ENCODE measurements around the gene CERS1. TPM values are rescaled to one million over a fixed set of nuclear protein-coding genes. Genes with fewer than 3 reads are reported as not detected.

Gene CERS1
- total RNA-seq, 1 experiment from 2014 or later: 2.7 TPM

DNA sequence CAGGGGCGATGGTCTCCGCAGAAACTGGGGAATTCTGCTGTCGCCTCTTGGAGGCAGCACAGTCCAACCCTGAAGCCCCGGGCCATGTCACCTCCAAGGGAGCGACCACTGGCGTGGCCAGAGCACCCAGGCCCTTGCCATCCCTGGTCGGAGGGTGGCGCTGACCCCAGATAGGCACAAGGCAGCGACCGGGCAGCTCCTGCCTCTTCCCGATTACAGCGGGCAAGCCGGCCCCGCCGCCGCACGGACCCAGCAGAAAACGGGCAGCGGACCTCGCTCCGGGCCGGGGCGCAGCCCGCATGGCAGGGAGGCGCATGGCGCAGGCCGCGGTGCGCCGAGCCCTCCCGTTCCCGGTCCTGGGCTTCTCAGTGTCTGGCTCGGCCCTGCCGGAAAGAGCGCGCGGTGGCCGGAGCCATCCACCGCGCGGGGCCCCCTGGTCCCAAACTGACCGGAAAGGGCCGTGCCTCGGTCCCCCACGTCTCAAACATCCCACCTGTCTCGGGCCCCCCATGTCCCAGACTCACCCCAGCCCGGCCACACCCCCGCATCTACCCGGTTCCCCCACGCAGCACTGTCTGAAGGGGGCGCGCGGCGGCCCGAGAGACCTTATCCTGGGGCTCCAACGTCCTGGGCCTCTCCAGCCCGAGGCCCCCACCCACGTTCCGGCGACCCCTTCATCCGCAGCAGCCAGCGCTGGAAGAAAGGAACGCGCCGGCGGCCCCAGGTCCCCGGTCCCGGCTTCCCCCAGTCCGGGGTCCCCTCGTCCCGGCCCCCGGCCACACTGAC lies 727 bp downstream of the CERS1 start:
- H3K4me3 ChIP-seq: peak overlapping the region; percentile 67
- H3K9me3 ChIP-seq (ENCODE audit: insufficient read depth, low read depth): no peaks in the 10 kb centered on the region
- H4K20me1 ChIP-seq (ENCODE audit: insufficient read depth): peaks cover 5% of the 10 kb centered on the region; the same call in 1 of the 2 replicates
- peak overlapping the region; percentile 92 for H3K4me2 ChIP-seq
- H3K9me2 ChIP-seq (ENCODE audit: insufficient read depth): no peaks in the 10 kb centered on the region
- H3K4me1 ChIP-seq (replicated peaks; ENCODE audit: insufficient read depth): no peaks in the 10 kb centered on the region
- peak; percentile 68 to 71 for DNase-seq
- no peaks in the 10 kb centered on the region for H3K79me2 ChIP-seq (ENCODE audit: low read depth)
- H3K27ac ChIP-seq: no peak overlapping the region
- intact Hi-C loops (cut with micrococcal nuclease; ENCODE audit: unreplicated experiment): loop anchor here (2.0 kb wide), 1 partner anchor 92 kb away; no protein-coding TSS in a partner anchor
- peak overlapping the region; percentile 93 for H2AFZ ChIP-seq
- TF ChIP-seq CTCF (conservative IDR thresholded peaks at IDR 0.05): peak; percentile 70
- TF ChIP-seq EZH2 (IDR thresholded peaks at IDR 0.05; ENCODE audit: low read depth): no peak
- peaks cover 6% of the 10 kb centered on the region; the same call in 1 of the 2 replicates for H3K36me3 ChIP-seq (ENCODE audit: low read depth)
- POLR2A ChIA-PET (ENCODE audit: unreplicated experiment): interaction anchor here (0.5 to 0.7 kb wide), 2 partner anchors 45 to 218 kb away, joined by 3 to 5 read pairs; no protein-coding TSS in a partner anchor
- H3K27me3 ChIP-seq (ENCODE audit: insufficient read depth, low read depth): no peaks in the 10 kb centered on the region
- CTCF ChIA-PET: interaction anchor here (0.6 kb wide), 2 partner anchors 15 to 252 kb away, joined by 7 to 10 read pairs; no protein-coding TSS in a partner anchor
- peaks cover 23% of the 10 kb centered on the region for H3F3A ChIP-seq (ENCODE audit: insufficient read depth, low read depth)
- no TSS peak for BruUV-seq (replicated peaks)

GRCh38 chr19:18894254-18895037 lies 1.5 kb downstream of the CERS1 start:
- BruUV-seq (replicated peaks): no TSS peak
- Histone ChIP-seq H3K4me3 (peak overlapping the region; percentile 67; the same call in 1 of the 2 replicates), H3K27me3 (ENCODE audit: insufficient read depth, low read depth) (no peaks in the 10 kb centered on the region), H3K9me3 (ENCODE audit: insufficient read depth, low read depth) (no peaks in the 10 kb centered on the region), H3K36me3 (ENCODE audit: low read depth) (peaks cover 4% of the 10 kb centered on the region; the same call in 1 of the 2 replicates), H4K20me1 (ENCODE audit: insufficient read depth) (peaks cover under 1% of the 10 kb centered on the region; the same call in 1 of the 2 replicates), H3F3A (ENCODE audit: insufficient read depth, low read depth) (peaks cover 23% of the 10 kb centered on the region), H3K9me2 (ENCODE audit: insufficient read depth) (no peaks in the 10 kb centered on the region), H3K4me1 (replicated peaks; ENCODE audit: insufficient read depth) (no peaks in the 10 kb centered on the region), H3K4me2 (peak overlapping the region; percentile 92), H2AFZ (peak overlapping the region; percentile 93; the same call in 1 of the 2 replicates), H3K27ac (no peak overlapping the region), H3K79me2 (ENCODE audit: low read depth) (no peaks in the 10 kb centered on the region)
- ChIA-PET POLR2A (ENCODE audit: unreplicated experiment) (interaction anchor here (0.5 kb wide), 1 partner anchor 217 kb away, joined by 5 read pairs; no protein-coding TSS in a partner anchor), CTCF (interaction anchor here (0.6 kb wide), 1 partner anchor 14 kb away, joined by 10 read pairs; no protein-coding TSS in a partner anchor)
- DNase-seq: no peak
- intact Hi-C loops (cut with micrococcal nuclease; ENCODE audit: unreplicated experiment): loop anchor here (2.0 kb wide), 1 partner anchor 92 kb away; no protein-coding TSS in a partner anchor
- TF ChIP-seq EZH2 (IDR thresholded peaks at IDR 0.05; ENCODE audit: low read depth): no peak
- no peak for TF ChIP-seq CTCF (conservative IDR thresholded peaks at IDR 0.05)

DNA sequence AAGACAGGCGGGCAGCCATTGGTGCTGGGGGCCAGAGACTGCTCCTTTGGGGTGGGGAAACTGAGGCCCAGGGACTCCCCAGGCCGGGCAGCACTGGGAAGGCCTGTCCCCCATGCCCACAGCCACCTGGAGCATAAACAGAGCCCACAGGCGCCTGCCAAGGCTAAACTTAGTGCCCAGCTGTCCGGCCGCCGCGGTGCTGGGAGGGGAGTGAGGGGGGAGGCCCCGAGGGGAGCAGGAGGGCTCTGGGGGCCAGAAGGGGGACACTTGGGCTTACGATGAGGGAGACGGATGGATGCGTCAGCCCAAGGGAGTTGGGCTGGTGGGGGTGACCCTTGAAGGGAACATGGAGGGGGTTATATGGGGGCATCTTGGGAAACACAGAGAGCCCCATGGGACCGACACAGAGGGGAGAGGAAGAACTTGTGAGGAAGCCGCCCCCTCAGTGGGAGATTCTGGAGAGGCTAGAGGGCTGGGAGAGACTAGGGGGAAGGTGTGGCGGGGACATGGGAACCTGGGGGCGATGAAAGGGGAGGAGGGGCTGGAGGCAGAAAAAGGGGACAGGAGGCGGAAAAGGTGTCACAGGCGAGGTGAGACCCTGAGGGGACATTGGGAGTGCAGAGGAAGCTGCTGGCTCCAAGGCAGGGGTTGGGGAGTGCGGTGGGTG lies 2.2 kb downstream of the CERS1 start:
- Histone ChIP-seq H3K4me3 (no peak overlapping the region), H3K36me3 (ENCODE audit: low read depth) (no peaks in the 10 kb centered on the region), H3K9me2 (ENCODE audit: insufficient read depth) (no peaks in the 10 kb centered on the region), H2AFZ (no peak overlapping the region), H3K9me3 (ENCODE audit: insufficient read depth, low read depth) (no peaks in the 10 kb centered on the region), H3K27me3 (ENCODE audit: insufficient read depth, low read depth) (no peaks in the 10 kb centered on the region), H4K20me1 (ENCODE audit: insufficient read depth) (no peaks in the 10 kb centered on the region; the same call in 1 of the 2 replicates), H3K4me2 (no peak overlapping the region), H3K27ac (no peak overlapping the region), H3K4me1 (replicated peaks; ENCODE audit: insufficient read depth) (no peaks in the 10 kb centered on the region), H3F3A (ENCODE audit: insufficient read depth, low read depth) (peaks cover 22% of the 10 kb centered on the region), H3K79me2 (ENCODE audit: low read depth) (no peaks in the 10 kb centered on the region)
- intact Hi-C loops (cut with micrococcal nuclease; ENCODE audit: unreplicated experiment): loop anchor here (2.0 kb wide), 1 partner anchor 93 kb away; no protein-coding TSS in a partner anchor
- no peak for DNase-seq
- TF ChIP-seq EZH2 (IDR thresholded peaks at IDR 0.05; ENCODE audit: low read depth) (no peak), CTCF (conservative IDR thresholded peaks at IDR 0.05) (no peak)
- BruUV-seq (replicated peaks): no TSS peak
- ChIA-PET POLR2A (ENCODE audit: unreplicated experiment) (no interaction called here), CTCF (no interaction called here)

Measured in PC-9 (cell line).